Common myeloid progenitor, CD34-positive (primary cell): ENCODE measurements around the gene CDON.
"Not testable (repeated sequence)": the region's sequence is repeated elsewhere in the genome, so short reads cannot be mapped to it uniquely, and the experiment has no call there.

Experiments
- CTCF ChIA-PET: fragments of 350-600 bp; sonication (Branson Sonifier 250); formaldehyde crosslinking; loops from one replicate; lab custom pipeline; 2021; ENCODE audit warnings: antibody characterized with exemption; lab: Charles Lee
- POLR2A ChIA-PET: fragments of 350-600 bp; sonication (Branson Sonifier 250); formaldehyde crosslinking; loops from one replicate; lab custom pipeline; 2021; ENCODE audit warnings: antibody characterized with exemption; lab: Charles Lee
- DNase-seq, 3 donors: peaks; one replicate each; pipeline versions ENCODE4 v3.0.0 to v3.0.0-alpha.2; 2013
- H3K27ac ChIP-seq, 2 experiments: 1 replicate in 1 of 2; 2 replicates in 1 of 2; pipeline ENCODE4 v1.7.0; 2013; ENCODE audit warnings: inconsistent platforms in 2 of 2, low read length in 2 of 2, mild to moderate bottlenecking in 2 of 2, low read depth in 1 of 2, moderate library complexity in 1 of 2; ENCODE audit not compliant: severe bottlenecking in 2 of 2, insufficient read depth in 1 of 2, poor library complexity in 1 of 2
- H3K27me3 ChIP-seq, 5 experiments: replicated peaks in 2 of 5; 1 replicate in 3 of 5; 2 replicates in 2 of 5; pipeline versions ENCODE4 v1.6.1 to v1.7.0; 2013; ENCODE audit warnings: low read length in 4 of 5, mild to moderate bottlenecking in 2 of 5, moderate library complexity in 2 of 5, inconsistent platforms in 1 of 5; ENCODE audit not compliant: insufficient read depth in 5 of 5, control insufficient read depth in 4 of 5
- H3K36me3 ChIP-seq, 4 experiments: 1 replicate in 2 of 4; 2 replicates in 2 of 4; pipeline versions ENCODE4 v1.6.1 to v1.7.0; 2013; ENCODE audit warnings: low read length in 3 of 4, control low read depth in 1 of 4, mild to moderate bottlenecking in 1 of 4; ENCODE audit not compliant: control insufficient read depth in 4 of 4, insufficient read depth in 4 of 4
- H3K4me1 ChIP-seq, 4 experiments: 1 replicate in 3 of 4; 2 replicates in 1 of 4; pipeline versions ENCODE4 v1.6.1 to v1.7.1; 2013; ENCODE audit warnings: low read length in 3 of 4, mild to moderate bottlenecking in 3 of 4, control low read depth in 1 of 4, inconsistent platforms in 1 of 4, moderate library complexity in 1 of 4; ENCODE audit not compliant: control insufficient read depth in 4 of 4, insufficient read depth in 4 of 4; ENCODE audit errors: control extremely low read depth in 1 of 4
- H3K4me3 ChIP-seq, 7 experiments: 1 replicate in 4 of 7; 2 replicates in 3 of 7; pipeline versions ENCODE4 v1.5.1 to v1.7.0; 2013; ENCODE audit warnings: mild to moderate bottlenecking in 7 of 7, low read length in 6 of 7, moderate library complexity in 6 of 7, inconsistent platforms in 2 of 7, low read depth in 2 of 7, control low read depth in 1 of 7; ENCODE audit not compliant: insufficient read depth in 4 of 7, control insufficient read depth in 1 of 7; ENCODE audit errors: extremely low read depth in 1 of 7
- H3K9me3 ChIP-seq, 5 experiments: 1 replicate in 4 of 5; 2 replicates in 1 of 5; pipeline versions ENCODE4 v1.6.1 to v1.7.1; 2013; ENCODE audit warnings: low read length in 4 of 5, mild to moderate bottlenecking in 2 of 5, inconsistent platforms in 1 of 5, low read depth in 1 of 5, moderate library complexity in 1 of 5; ENCODE audit not compliant: control insufficient read depth in 4 of 5, insufficient read depth in 2 of 5; ENCODE audit errors: control extremely low read depth in 1 of 5
- WGBS: methylation state at CpG from one replicate; pipeline ENCODE4 v1.1.5; 2013; ENCODE audit not compliant: insufficient coverage; 5-methylcytosine and 5-hydroxymethylcytosine counted together

Gene CDON

GRCh38 chr11:126029805-126030204 is 32.9 kb downstream of the CDON start:
- no peak overlapping the region for H3K4me3 ChIP-seq
- peaks cover 7 to 73% (median 31%) of the 10 kb centered on the region in 5 experiments for H3K27me3 ChIP-seq
- CTCF ChIA-PET = no interaction called here
- no peaks in the 10 kb centered on the region for H3K36me3 ChIP-seq
- WGBS = no CpG with 5 or more reads among the region's 2 CpGs
- H3K27ac ChIP-seq = no peak overlapping the region
- DNase-seq = no peak
- H3K4me1 ChIP-seq = peaks cover 0 to 1% (median 0%) of the 10 kb centered on the region in 4 experiments
- no peaks in the 10 kb centered on the region for H3K9me3 ChIP-seq
- POLR2A ChIA-PET = interaction anchor here (0.6 kb wide), 1 partner anchor 149 kb away, joined by 3 read pairs; no protein-coding TSS in a partner anchor

DNA sequence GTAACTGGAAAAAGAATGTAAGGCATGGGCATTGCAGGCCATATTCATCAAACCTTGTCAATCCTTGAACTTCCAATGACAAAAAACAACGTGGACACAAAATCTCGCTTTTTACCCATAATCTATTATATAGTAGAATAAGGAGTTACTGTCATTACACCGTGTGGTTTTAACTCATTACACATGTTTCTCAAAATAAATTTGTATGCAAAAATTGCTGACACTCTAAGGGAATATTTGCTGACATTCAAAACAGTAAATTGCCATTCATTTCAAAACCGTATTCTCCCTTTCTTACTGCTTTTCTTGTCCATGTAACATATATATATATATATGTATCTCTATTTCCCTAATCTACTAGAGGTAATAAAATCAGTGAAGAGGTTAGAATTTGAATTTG is 33.4 kb downstream of the CDON start:
- no peak for DNase-seq
- WGBS = no CpG with 5 or more reads among the region's 4 CpGs
- Histone ChIP-seq H3K27me3 (peaks cover 4 to 74% (median 31%) of the 10 kb centered on the region in 5 experiments), H3K36me3 (no peaks in the 10 kb centered on the region), H3K4me1 (no peaks in the 10 kb centered on the region), H3K4me3 (no peak overlapping the region), H3K27ac (no peak overlapping the region), H3K9me3 (no peaks in the 10 kb centered on the region)
- CTCF ChIA-PET = no interaction called here
- POLR2A ChIA-PET = no interaction called here

- H3K4me3 ChIP-seq, H3K9me3 ChIP-seq, H3K27ac ChIP-seq, DNase-seq, CTCF ChIA-PET, POLR2A ChIA-PET, H3K4me1 ChIP-seq, H3K36me3 ChIP-seq: not testable (repeated sequence)
- WGBS = 100% methylated on average over 2 of the region's 3 CpGs
- H3K27me3 ChIP-seq = peaks cover 5 to 73% (median 32%) of the 10 kb centered on the region in 5 experiments
Observed at GRCh38 chr11:126028534-126028933, 34.1 kb downstream of the CDON start.

- no peak for DNase-seq
- Histone ChIP-seq H3K9me3 (no peaks in the 10 kb centered on the region), H3K4me1 (no peaks in the 10 kb centered on the region), H3K36me3 (no peaks in the 10 kb centered on the region), H3K4me3 (no peak overlapping the region), H3K27me3 (peaks cover 2 to 60% (median 26%) of the 10 kb centered on the region in 5 experiments), H3K27ac (no peak overlapping the region)
- POLR2A ChIA-PET = no interaction called here
- CTCF ChIA-PET = no interaction called here
- WGBS = 100% methylated on average over 1 of the region's 2 CpGs
Observed at GRCh38 chr11:126026579-126026978, 36.1 kb downstream of the CDON start.

GRCh38 chr11:126025822-126026221 is 36.8 kb downstream of the CDON start:
- no peak for DNase-seq
- ChIA-PET CTCF (no interaction called here), POLR2A (no interaction called here)
- 100% methylated on average over 1 of the region's 1 CpG for WGBS
- Histone ChIP-seq H3K27ac (no peak overlapping the region), H3K4me1 (no peaks in the 10 kb centered on the region), H3K36me3 (no peaks in the 10 kb centered on the region), H3K27me3 (peaks cover 2 to 59% (median 19%) of the 10 kb centered on the region in 5 experiments), H3K4me3 (no peak overlapping the region), H3K9me3 (no peaks in the 10 kb centered on the region)

- CTCF ChIA-PET = no interaction called here
- H3K27ac ChIP-seq = no peak overlapping the region
- H3K4me3 ChIP-seq = no peak overlapping the region
- H3K36me3 ChIP-seq = no peaks in the 10 kb centered on the region
- no peaks in the 10 kb centered on the region for H3K9me3 ChIP-seq
- 95% methylated on average over 5 of the region's 5 CpGs for WGBS
- DNase-seq = no peak
- POLR2A ChIA-PET = no interaction called here
- no peaks in the 10 kb centered on the region for H3K4me1 ChIP-seq
- H3K27me3 ChIP-seq = peaks cover 2 to 57% (median 15%) of the 10 kb centered on the region in 5 experiments
Observed at GRCh38 chr11:126024123-126024522, 38.5 kb downstream of the CDON start.

DNA sequence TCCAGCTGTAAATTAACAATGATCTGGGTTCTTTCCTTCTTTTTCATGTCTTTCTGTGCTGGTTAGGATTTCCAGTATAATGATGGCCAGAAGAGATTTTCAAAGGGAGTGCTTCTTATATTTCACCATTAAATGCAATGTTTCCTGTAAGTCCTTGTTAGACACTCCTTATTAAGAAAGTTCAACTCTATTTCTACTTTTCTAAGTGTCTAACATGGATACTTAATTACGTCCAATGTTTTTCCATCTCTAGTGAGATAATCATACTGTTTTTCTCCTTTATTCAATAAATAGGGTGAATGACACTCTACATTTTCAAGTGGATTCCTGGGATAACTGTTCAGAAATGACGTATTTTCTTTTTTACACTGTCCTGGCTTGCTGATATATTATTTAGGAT is 49.8 kb downstream of the CDON start:
- Histone ChIP-seq H3K27ac (no peak overlapping the region), H3K9me3 (no peaks in the 10 kb centered on the region), H3K36me3 (no peaks in the 10 kb centered on the region), H3K27me3 (peaks cover 0 to 46% (median 10%) of the 10 kb centered on the region in 5 experiments), H3K4me1 (no peaks in the 10 kb centered on the region), H3K4me3 (no peak overlapping the region)
- no CpG with 5 or more reads among the region's 2 CpGs for WGBS
- POLR2A ChIA-PET = no interaction called here
- CTCF ChIA-PET = no interaction called here
- no peak for DNase-seq
